Thoracic aorta (tissue), 2 donors: ENCODE results near the gene FMNL2. TPM values are rescaled to one million over a fixed set of nuclear protein-coding genes. Genes with fewer than 3 reads are reported as not detected.

ENCODE experiments used
- ATAC-seq: fragments of 150-250 bp; one replicate; pipeline ENCODE4 v1.8.0; 2017; ENCODE audit warnings: low read depth; ENCODE audit not compliant: insufficient number of reproducible peaks, low FRiP score
- DNase-seq: peaks from one replicate; pipeline ENCODE4 v3.0.0-alpha.2; 2020; ENCODE audit warnings: low spot score
- H3K27ac ChIP-seq, 2 donors: fragments of 200-600 bp; sonication (generic); 1 replicate in 1 of 2; 2 replicates in 1 of 2; pipeline ENCODE4 v1.5.1; 2016; ENCODE audit warnings: mild to moderate bottlenecking in 2 of 2, moderate library complexity in 2 of 2
- H3K27me3 ChIP-seq: fragments of 200-600 bp; sonication (generic); replicated peaks from 2 replicates; pipeline ENCODE4 v1.6.0; 2016; ENCODE audit warnings: mild to moderate bottlenecking; ENCODE audit not compliant: insufficient read depth
- H3K36me3 ChIP-seq: fragments of 200-600 bp; sonication (generic); one replicate; pipeline ENCODE4 v1.5.1; 2016
- H3K4me1 ChIP-seq, 2 donors: fragments of 200-600 bp; sonication (generic); 1 replicate in 1 of 2; 2 replicates in 1 of 2; pipeline versions ENCODE4 v1.5.1 to v1.6.0; 2016; ENCODE audit warnings: low read depth in 2 of 2, mild to moderate bottlenecking in 1 of 2; ENCODE audit not compliant: control insufficient read depth in 1 of 2
- H3K4me3 ChIP-seq: fragments of 200-600 bp; sonication (generic); 2 replicates; pipeline ENCODE4 v1.5.1; 2016; ENCODE audit warnings: mild to moderate bottlenecking
- H3K9me3 ChIP-seq: fragments of 200-600 bp; sonication (generic); 2 replicates; pipeline ENCODE4 v1.5.1; 2016
- total RNA-seq, 2 donors: library from RNA; depleted of rRNA; stranded (reverse); fragments of >200 nt; gene quantifications; one replicate each; pipeline versions ENCODE4 v1.1.0 to v1.2.3, GENCODE V29; 2016
- TF ChIP-seq, protein P1 (sequence below): fragments of 200-600 bp; sonication (generic); IDR thresholded peaks from one replicate; pipeline ENCODE4 v1.5.1; 2019; ENCODE audit warnings: antibody characterized with exemption

FMNL2 gene
- total RNA-seq, 2 donors from 2014 or later = 30.6 to 87.0 TPM

DNA sequence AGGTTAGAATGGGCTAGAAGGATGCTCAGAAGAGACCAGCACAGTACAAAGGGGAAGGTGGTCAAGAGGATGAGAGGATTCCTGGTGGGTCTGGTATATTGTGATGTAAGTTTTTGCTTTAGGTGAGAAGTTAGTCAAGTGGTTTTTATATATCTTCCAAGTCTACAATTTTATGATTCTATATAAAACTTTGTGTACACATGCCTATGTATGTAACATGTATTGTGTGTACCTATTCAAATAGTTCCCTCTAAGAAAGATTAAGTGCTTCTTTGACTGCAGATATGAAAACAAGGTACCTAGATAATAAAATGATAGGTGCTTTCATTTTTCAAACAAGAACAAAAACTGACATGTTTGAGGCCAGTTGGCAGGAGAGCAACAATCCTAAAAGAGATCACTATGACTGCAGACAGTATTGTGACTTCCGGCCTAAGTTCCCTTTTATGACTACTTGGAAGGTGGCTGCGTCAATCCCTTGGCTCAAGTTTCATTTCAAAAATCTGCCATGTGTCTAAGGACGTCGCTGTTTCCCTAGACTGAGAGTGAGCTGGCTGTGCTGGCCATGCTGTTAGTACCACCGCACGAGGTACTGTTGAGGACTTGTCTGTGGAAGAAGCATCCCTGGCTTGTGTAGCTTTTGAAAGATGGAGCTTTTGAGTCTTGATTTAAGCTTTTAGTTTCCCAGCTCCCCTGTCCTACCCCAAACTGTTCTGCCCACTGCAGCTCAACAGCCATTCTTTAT, 259.2 kb downstream of the FMNL2 start:
- Histone ChIP-seq H3K36me3 (no peaks in the 10 kb centered on the region), H3K9me3 (no peaks in the 10 kb centered on the region), H3K4me1 (peaks cover 3 to 30% of the 10 kb centered on the region in 2 donors), H3K27me3 (no peaks in the 10 kb centered on the region), H3K27ac (peak overlapping the region; percentile 67), H3K4me3 (peak overlapping the region; percentile 8)
- peak; percentile 29 for DNase-seq
- TF ChIP-seq, protein P1, sequence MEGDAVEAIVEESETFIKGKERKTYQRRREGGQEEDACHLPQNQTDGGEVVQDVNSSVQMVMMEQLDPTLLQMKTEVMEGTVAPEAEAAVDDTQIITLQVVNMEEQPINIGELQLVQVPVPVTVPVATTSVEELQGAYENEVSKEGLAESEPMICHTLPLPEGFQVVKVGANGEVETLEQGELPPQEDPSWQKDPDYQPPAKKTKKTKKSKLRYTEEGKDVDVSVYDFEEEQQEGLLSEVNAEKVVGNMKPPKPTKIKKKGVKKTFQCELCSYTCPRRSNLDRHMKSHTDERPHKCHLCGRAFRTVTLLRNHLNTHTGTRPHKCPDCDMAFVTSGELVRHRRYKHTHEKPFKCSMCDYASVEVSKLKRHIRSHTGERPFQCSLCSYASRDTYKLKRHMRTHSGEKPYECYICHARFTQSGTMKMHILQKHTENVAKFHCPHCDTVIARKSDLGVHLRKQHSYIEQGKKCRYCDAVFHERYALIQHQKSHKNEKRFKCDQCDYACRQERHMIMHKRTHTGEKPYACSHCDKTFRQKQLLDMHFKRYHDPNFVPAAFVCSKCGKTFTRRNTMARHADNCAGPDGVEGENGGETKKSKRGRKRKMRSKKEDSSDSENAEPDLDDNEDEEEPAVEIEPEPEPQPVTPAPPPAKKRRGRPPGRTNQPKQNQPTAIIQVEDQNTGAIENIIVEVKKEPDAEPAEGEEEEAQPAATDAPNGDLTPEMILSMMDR = no peak
- peak; percentile 14 for ATAC-seq

DNA sequence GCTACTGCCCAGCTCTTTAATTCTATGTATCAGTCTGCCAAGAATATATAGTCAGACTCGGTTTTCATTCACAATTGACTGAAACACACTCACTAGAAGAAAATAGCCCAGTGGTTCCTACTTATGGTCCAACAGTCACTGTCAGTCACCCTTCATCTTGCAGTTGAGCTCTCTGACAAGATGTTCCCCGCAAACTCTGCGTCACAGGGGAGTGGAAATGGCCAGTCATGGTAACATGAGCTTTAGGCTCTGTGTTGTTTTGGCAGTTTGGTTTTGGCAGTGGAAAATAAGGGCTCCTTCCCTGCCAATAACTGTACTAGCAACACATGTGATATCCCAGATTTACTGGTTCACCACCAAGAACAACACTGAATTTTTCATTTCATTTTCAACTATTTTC, 259.8 kb downstream of the FMNL2 start:
- peak; percentile 62 for DNase-seq
- peak overlapping the region; percentile 8 for H3K4me3 ChIP-seq
- ATAC-seq = peak; percentile 92
- peaks cover 0 to 25% of the 10 kb centered on the region in 2 donors for H3K4me1 ChIP-seq
- TF ChIP-seq, protein P1 = no peak
- no peaks in the 10 kb centered on the region for H3K27me3 ChIP-seq
- H3K27ac ChIP-seq = peak overlapping the region; percentile 67
- H3K9me3 ChIP-seq = no peaks in the 10 kb centered on the region
- no peaks in the 10 kb centered on the region for H3K36me3 ChIP-seq

DNA sequence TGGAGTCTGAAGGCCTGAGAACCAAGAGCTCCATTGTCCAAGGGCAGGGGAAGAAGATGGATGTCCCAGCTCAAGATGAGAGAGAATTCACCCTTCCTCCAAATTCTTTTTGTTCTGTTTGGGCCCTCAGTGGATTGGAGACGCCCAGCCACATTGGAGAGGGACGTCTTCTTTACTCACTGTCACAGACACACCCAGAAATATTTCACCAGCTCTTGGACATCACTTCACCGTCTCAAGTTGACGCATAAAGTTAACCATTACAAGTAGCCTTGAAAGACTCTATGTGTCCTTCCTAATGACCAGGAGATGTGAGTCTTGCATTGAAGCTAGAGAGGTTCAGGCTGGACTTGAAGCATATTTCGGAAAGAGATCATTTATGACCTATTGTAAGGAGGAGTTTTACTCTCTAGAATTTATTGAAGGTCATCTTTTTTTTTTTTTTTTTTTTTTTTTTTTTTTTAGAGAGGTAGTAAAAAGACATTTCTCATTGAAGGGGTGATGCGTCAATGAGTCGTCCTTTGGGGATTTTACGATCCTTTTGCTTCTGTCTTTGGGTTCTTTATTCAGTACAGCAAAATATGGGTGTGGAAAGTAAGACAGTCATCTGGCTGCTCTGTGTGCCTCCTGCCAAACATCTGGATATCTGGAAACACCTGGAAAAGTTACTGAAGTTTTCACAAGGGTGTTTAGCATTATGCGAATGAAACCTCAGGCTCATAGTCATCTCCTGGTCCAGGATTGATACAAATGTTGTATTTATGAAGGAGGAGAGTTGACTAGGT, 264.2 kb downstream of the FMNL2 start:
- ATAC-seq = no peak
- no peak for DNase-seq
- no peaks in the 10 kb centered on the region for H3K27me3 ChIP-seq

DNA sequence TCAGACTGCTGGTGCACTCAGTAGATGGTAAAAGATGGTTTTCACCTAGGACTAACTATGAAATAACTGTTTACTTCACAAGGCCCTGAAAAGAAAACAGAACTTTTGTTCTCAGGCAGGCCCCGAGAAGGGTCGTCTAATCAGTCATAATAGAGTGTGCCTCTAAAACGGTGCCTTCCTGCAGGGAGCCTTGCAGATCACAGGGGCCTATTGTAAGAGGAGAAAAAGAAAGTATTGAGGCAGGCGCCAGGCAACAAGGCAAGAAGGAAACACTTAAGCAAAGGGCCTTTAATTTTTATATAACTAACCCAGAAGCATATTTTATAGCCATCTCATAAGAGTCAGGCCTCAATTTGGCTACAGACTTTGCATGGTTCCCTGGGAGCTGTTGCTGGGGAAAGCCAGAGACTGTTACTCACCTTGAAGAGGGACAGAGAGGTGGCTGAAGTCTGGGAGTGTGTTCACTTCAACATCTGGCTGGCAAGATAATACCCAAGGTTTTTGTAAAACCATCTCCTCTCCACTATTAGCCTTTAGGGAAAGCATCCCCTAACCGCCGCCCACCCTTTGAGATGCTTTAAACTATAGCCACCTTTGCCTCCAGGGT, 265.2 kb downstream of the FMNL2 start:
- no peaks in the 10 kb centered on the region for H3K27me3 ChIP-seq
- ATAC-seq (no peak), DNase-seq (no peak)
- peaks cover 0 to 8% of the 10 kb centered on the region in 2 donors for H3K4me1 ChIP-seq
- no peaks in the 10 kb centered on the region for H3K36me3 ChIP-seq
- H3K4me3 ChIP-seq = no peak overlapping the region
- no peaks in the 10 kb centered on the region for H3K9me3 ChIP-seq
- TF ChIP-seq, protein P1 = no peak
- no peak overlapping the region for H3K27ac ChIP-seq

More for the DNA sequence above, 264.2 kb downstream of the FMNL2 start:
- TF ChIP-seq, protein P1 = no peak
- H3K27ac ChIP-seq = no peak overlapping the region
- no peaks in the 10 kb centered on the region for H3K36me3 ChIP-seq
- peaks cover 0 to 17% of the 10 kb centered on the region in 2 donors for H3K4me1 ChIP-seq
- H3K4me3 ChIP-seq = no peak overlapping the region
- no peaks in the 10 kb centered on the region for H3K9me3 ChIP-seq

DNA sequence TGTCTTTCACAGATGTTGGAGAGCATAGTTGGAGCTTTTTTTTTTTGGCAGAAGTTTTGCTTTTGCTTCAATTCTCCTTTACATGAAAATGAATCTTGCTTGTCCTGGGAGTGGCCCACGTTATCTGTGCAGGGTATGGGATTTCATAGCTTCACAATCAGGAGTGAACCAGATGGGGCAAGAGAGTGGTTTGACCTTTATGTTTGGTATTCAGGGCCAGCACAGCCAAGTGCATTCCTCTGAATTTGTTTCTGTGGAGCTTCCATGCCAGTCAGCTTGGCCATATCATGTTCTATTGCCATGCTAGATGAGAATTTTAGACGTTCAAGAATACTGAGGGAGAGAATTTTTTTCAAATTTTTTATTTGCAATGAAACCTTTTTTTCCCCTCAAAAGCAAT, 265.7 kb downstream of the FMNL2 start:
- TF ChIP-seq, protein P1 = no peak
- ATAC-seq (no peak), DNase-seq (no peak)
- H3K9me3 ChIP-seq = no peaks in the 10 kb centered on the region
- no peaks in the 10 kb centered on the region for H3K36me3 ChIP-seq
- peaks cover 0 to 2% of the 10 kb centered on the region in 2 donors for H3K4me1 ChIP-seq
- H3K27ac ChIP-seq = no peak overlapping the region
- no peaks in the 10 kb centered on the region for H3K27me3 ChIP-seq
- H3K4me3 ChIP-seq = no peak overlapping the region
